HepG2 (cell line): ENCODE measurements around the gene XRCC3.

Source experiments
- CREB1 ChIP-seq, 2 experiments: fragments of 450-650 bp in 1 of 2; IDR thresholded peaks; 2 replicates each; pipeline ENCODE4 v1.6.1; 2016 to 2017; ENCODE audit warnings: control low read depth in 1 of 2, mild to moderate bottlenecking in 1 of 2, missing compliant biosample characterization in 1 of 2, missing genetic modification characterization in 1 of 2
- POGK ChIP-seq: sonication (generic); formaldehyde crosslinking; conservative IDR thresholded peaks from 2 replicates; pipeline ENCODE4 v1.8.0; 2022; ENCODE audit warnings: mild to moderate bottlenecking, moderate library complexity, missing genetic modification reagents
- ZBTB8A ChIP-seq: sonication (generic); formaldehyde crosslinking; IDR thresholded peaks from 2 replicates; pipeline ENCODE4 v1.4.0; 2020; ENCODE audit warnings: mild to moderate bottlenecking, low read depth, missing genetic modification reagents, borderline replicate concordance
- ZNF468 ChIP-seq: sonication (generic); formaldehyde crosslinking; IDR thresholded peaks from 2 replicates; pipeline ENCODE4 v1.8.0; 2022; ENCODE audit warnings: mild to moderate bottlenecking, moderate library complexity, missing genetic modification reagents
- ZNF678 ChIP-seq: sonication (generic); formaldehyde crosslinking; IDR thresholded peaks from 2 replicates; pipeline ENCODE4 v1.4.0; 2020; ENCODE audit warnings: mild to moderate bottlenecking, missing genetic modification reagents
- TF ChIP-seq, protein P1 (sequence below): sonication (generic); formaldehyde crosslinking; IDR thresholded peaks from 2 replicates; pipeline ENCODE4 v1.5.0; 2020; ENCODE audit warnings: mild to moderate bottlenecking, missing genetic modification reagents, moderate library complexity
- TF ChIP-seq, protein P2 (sequence below): sonication (generic); formaldehyde crosslinking; IDR thresholded peaks from 2 replicates; pipeline ENCODE4 v1.8.1; 2023; ENCODE audit warnings: mild to moderate bottlenecking, missing genetic modification reagents
- TF ChIP-seq, protein P3 (sequence below), 2 experiments: sonication (generic) in 1 of 2; formaldehyde crosslinking in 1 of 2; IDR thresholded peaks; 2 replicates each; pipeline versions ENCODE4 v1.5.1 to v1.6.1; 2011 to 2020; ENCODE audit warnings: borderline replicate concordance in 1 of 2, low read depth in 1 of 2, low read length in 1 of 2, mild to moderate bottlenecking in 1 of 2, missing genetic modification reagents in 1 of 2, moderate library complexity in 1 of 2

- TF ChIP-seq ZNF468 (CRISPR knock-in tag), result no peak
- no peak for TF ChIP-seq POGK
- TF ChIP-seq, protein P1, sequence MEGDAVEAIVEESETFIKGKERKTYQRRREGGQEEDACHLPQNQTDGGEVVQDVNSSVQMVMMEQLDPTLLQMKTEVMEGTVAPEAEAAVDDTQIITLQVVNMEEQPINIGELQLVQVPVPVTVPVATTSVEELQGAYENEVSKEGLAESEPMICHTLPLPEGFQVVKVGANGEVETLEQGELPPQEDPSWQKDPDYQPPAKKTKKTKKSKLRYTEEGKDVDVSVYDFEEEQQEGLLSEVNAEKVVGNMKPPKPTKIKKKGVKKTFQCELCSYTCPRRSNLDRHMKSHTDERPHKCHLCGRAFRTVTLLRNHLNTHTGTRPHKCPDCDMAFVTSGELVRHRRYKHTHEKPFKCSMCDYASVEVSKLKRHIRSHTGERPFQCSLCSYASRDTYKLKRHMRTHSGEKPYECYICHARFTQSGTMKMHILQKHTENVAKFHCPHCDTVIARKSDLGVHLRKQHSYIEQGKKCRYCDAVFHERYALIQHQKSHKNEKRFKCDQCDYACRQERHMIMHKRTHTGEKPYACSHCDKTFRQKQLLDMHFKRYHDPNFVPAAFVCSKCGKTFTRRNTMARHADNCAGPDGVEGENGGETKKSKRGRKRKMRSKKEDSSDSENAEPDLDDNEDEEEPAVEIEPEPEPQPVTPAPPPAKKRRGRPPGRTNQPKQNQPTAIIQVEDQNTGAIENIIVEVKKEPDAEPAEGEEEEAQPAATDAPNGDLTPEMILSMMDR, result no peak
- TF ChIP-seq, protein P2, sequence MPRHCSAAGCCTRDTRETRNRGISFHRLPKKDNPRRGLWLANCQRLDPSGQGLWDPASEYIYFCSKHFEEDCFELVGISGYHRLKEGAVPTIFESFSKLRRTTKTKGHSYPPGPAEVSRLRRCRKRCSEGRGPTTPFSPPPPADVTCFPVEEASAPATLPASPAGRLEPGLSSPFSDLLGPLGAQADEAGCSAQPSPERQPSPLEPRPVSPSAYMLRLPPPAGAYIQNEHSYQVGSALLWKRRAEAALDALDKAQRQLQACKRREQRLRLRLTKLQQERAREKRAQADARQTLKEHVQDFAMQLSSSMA (CRISPR knock-in tag), result no peak
- no peak for TF ChIP-seq CREB1 (IDR thresholded peaks at IDR 0.05)
- no peak for TF ChIP-seq CREB1 (CRISPR knock-in tag; IDR thresholded peaks at IDR 0.05)
- TF ChIP-seq, protein P3, sequence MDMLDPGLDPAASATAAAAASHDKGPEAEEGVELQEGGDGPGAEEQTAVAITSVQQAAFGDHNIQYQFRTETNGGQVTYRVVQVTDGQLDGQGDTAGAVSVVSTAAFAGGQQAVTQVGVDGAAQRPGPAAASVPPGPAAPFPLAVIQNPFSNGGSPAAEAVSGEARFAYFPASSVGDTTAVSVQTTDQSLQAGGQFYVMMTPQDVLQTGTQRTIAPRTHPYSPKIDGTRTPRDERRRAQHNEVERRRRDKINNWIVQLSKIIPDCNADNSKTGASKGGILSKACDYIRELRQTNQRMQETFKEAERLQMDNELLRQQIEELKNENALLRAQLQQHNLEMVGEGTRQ (IDR thresholded peaks at IDR 0.05; ENCODE audit: low read depth, low read length), result no peak
- TF ChIP-seq, protein P3 (CRISPR knock-in tag; IDR thresholded peaks at IDR 0.05; ENCODE audit: borderline replicate concordance), result no peak
- TF ChIP-seq ZNF678 (CRISPR knock-in tag), result no peak
- no peak for TF ChIP-seq ZBTB8A
Measured at GRCh38 chr14:103707329-103708263, 7.7 kb downstream of the XRCC3 start.
